ENCODE measurements around the gene RB1. TPM values are rescaled to one million over a fixed set of nuclear protein-coding genes. Genes with fewer than 3 reads are reported as not detected.

RB1 gene
- total and polyA plus RNA-seq, 2 donors (not counting 3 experiments of a cell fraction or from before 2014, with no cell fraction given) = 8.0 to 41.2 TPM

DNA sequence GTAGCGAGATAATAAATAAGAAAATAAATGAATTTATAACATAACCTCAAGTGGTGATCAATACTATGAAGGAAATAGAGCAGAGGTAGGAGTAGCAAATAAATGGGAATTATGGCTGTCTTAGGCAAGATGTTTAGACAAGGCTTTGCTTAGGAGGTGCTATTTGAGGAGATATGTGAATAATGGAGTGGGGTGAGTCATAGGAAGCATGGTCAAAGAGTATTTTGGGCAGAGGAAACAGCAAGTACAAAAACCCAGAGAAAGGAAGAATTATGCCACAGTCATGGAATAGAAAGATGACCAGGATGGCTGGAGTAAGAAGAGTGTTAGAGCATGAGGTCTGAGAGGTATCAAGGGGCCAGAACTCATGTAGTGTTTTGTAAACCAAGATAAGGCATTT lies 142.9 kb downstream of the RB1 start:
- H3K9ac ChIP-seq (replicated peaks; ENCODE audit: extremely low read depth, insufficient read depth, low read length) = no peak overlapping the region
- dilution Hi-C loops (cut with MboI; ENCODE audit: extremely low pct_ligation_motif_present, low sequenced_read_pairs) (no loop called here), intact Hi-C loops (cut with micrococcal nuclease) (loop anchor here (1.0 to 2.0 kb wide), 3 partner anchors 9 to 46 kb away; partner anchors contain the start of gene LPAR6)
- peaks cover 8% of the 10 kb centered on the region for H3K79me2 ChIP-seq (ENCODE audit: control insufficient read depth, insufficient read depth, low read length)
- H3K4me1 ChIP-seq (ENCODE audit: control insufficient read depth, extremely low read depth, insufficient read depth, low read length) = peaks cover 39% of the 10 kb centered on the region
- peak; percentile 83 for FAIRE-seq
- H3K4me3 ChIP-seq (replicated peaks in 1 of 3; ENCODE audit: insufficient read depth in 1 of 3, low read depth in 1 of 3, low read length in 3 of 3) = peak overlapping the region in 1 of 3 experiments; percentile 4
- H2AFZ ChIP-seq (ENCODE audit: low read depth, low read length) = no peak overlapping the region
- H4K20me1 ChIP-seq (replicated peaks; ENCODE audit: control insufficient read depth, extremely low read depth, insufficient read depth, low read length) = no peaks in the 10 kb centered on the region
- no peaks in the 10 kb centered on the region for H3K9me1 ChIP-seq (replicated peaks; ENCODE audit: control insufficient read depth, extremely low read depth, insufficient read depth, low read length)
- no TSS peak for BruUV-seq (replicated peaks)
- DNase-seq (ENCODE audit: low read depth, low spot score) = peak; percentile 91
- CTCF ChIA-PET = no interaction called here
- POLR2A ChIA-PET = no interaction called here
- TF ChIP-seq POLR2A (IDR thresholded peaks at IDR 0.05; ENCODE audit: low read depth, low read length) (no peak), JUN (IDR thresholded peaks at IDR 0.05; ENCODE audit: borderline replicate concordance, insufficient read depth, insufficient read length, low read depth) (peak; percentile 95), GATA2 (IDR thresholded peaks at IDR 0.05; ENCODE audit: insufficient read depth, insufficient read length, low read depth, low read length) (peak; percentile 12), POLR2AphosphoS5 (IDR thresholded peaks at IDR 0.05; ENCODE audit: insufficient read depth, low read depth, low read length) (no peak), FOS (IDR thresholded peaks at IDR 0.05; ENCODE audit: borderline replicate concordance, insufficient read depth, low read length) (peak; percentile 92)
- no peaks in the 10 kb centered on the region for H3K9me3 ChIP-seq (replicated peaks; ENCODE audit: control insufficient read depth, insufficient read depth, low read length)
- H3K36me3 ChIP-seq (ENCODE audit: control insufficient read depth in 2 of 2, extremely low read depth in 1 of 2, insufficient read depth in 2 of 2, low read length in 2 of 2) = no peaks in the 10 kb centered on the region
- peak overlapping the region; percentile 59 for H3K4me2 ChIP-seq (ENCODE audit: insufficient read depth, low read length)
- H3K27me3 ChIP-seq (ENCODE audit: control insufficient read depth in 2 of 2, insufficient read depth in 2 of 2, low read length in 2 of 2) = no peaks in the 10 kb centered on the region
- peak overlapping the region; percentile 27 for H3K27ac ChIP-seq (ENCODE audit: insufficient read depth, low read depth, low read length)

DNA sequence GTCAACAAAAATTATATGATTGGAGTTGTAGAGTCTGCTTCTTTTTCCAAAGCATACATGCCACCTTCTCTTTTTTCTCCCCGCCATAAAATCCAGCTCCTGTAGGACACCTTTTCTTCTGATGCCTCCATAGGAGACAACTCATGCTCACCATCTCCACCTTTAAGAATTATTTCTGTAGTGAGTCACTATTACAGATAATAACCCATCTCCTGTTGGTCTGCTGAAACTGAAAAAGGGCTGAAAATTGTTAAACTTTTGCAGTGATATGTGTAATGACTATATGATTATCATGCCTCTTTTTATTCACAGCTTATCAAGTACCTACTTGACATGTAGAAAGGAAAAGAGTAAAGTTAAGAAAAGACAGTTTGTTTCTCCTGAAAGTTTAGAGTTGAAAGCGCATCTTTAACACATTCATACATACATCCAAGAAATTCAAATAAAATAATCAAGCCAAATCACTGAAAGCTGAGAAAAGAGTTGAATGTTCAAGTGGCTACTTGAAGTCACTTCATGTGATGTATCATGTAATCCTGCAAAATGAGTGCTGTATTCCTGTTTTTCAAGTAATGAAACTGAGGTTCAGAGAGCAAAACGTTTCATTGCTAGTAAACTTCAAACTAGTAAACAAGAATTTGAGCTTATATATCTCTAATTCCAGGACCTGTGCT lies 144.9 kb downstream of the RB1 start:
- no TSS peak for BruUV-seq (replicated peaks)
- dilution Hi-C loops (cut with MboI; ENCODE audit: extremely low pct_ligation_motif_present, low sequenced_read_pairs) = no loop called here
- Histone ChIP-seq H3K9me1 (replicated peaks; ENCODE audit: control insufficient read depth, extremely low read depth, insufficient read depth, low read length) (no peaks in the 10 kb centered on the region), H3K79me2 (ENCODE audit: control insufficient read depth, insufficient read depth, low read length) (peaks cover 8% of the 10 kb centered on the region), H2AFZ (ENCODE audit: low read depth, low read length) (no peak overlapping the region), H3K9ac (replicated peaks; ENCODE audit: extremely low read depth, insufficient read depth, low read length) (no peak overlapping the region), H3K4me3 (replicated peaks in 1 of 3; ENCODE audit: insufficient read depth in 1 of 3, low read depth in 1 of 3, low read length in 3 of 3) (peak overlapping the region in 1 of 3 experiments; percentile 23), H3K9me3 (replicated peaks; ENCODE audit: control insufficient read depth, insufficient read depth, low read length) (no peaks in the 10 kb centered on the region), H3K27ac (ENCODE audit: insufficient read depth, low read depth, low read length) (no peak overlapping the region), H3K36me3 (ENCODE audit: control insufficient read depth in 2 of 2, extremely low read depth in 1 of 2, insufficient read depth in 2 of 2, low read length in 2 of 2) (no peaks in the 10 kb centered on the region), H3K27me3 (ENCODE audit: control insufficient read depth in 2 of 2, insufficient read depth in 2 of 2, low read length in 2 of 2) (no peaks in the 10 kb centered on the region), H4K20me1 (replicated peaks; ENCODE audit: control insufficient read depth, extremely low read depth, insufficient read depth, low read length) (no peaks in the 10 kb centered on the region), H3K4me2 (ENCODE audit: insufficient read depth, low read length) (peak overlapping the region; percentile 89), H3K4me1 (ENCODE audit: control insufficient read depth, extremely low read depth, insufficient read depth, low read length) (peaks cover 41% of the 10 kb centered on the region)
- ChIA-PET CTCF (interaction anchor here (1.5 to 1.6 kb wide), 2 partner anchors 17 to 47 kb away, joined by 4 to 5 read pairs; no protein-coding TSS in a partner anchor), POLR2A (no interaction called here)
- no peak for TF ChIP-seq POLR2AphosphoS5 (IDR thresholded peaks at IDR 0.05; ENCODE audit: insufficient read depth, low read depth, low read length)
- TF ChIP-seq FOS (IDR thresholded peaks at IDR 0.05; ENCODE audit: borderline replicate concordance, insufficient read depth, low read length) = no peak
- no peak for TF ChIP-seq GATA2 (IDR thresholded peaks at IDR 0.05; ENCODE audit: insufficient read depth, insufficient read length, low read depth, low read length)
- no peak for TF ChIP-seq EZH2 (IDR thresholded peaks at IDR 0.05; ENCODE audit: borderline replicate concordance, low read depth, low read length, severe bottlenecking)
- TF ChIP-seq, protein P1, sequence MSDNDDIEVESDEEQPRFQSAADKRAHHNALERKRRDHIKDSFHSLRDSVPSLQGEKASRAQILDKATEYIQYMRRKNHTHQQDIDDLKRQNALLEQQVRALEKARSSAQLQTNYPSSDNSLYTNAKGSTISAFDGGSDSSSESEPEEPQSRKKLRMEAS (IDR thresholded peaks at IDR 0.05; ENCODE audit: insufficient read depth, insufficient read length) = no peak
- TF ChIP-seq POLR2A (IDR thresholded peaks at IDR 0.05; ENCODE audit: low read depth, low read length) = no peak
- no peak for TF ChIP-seq JUN (IDR thresholded peaks at IDR 0.05; ENCODE audit: borderline replicate concordance, insufficient read depth, insufficient read length, low read depth)
- TF ChIP-seq MYC (IDR thresholded peaks at IDR 0.05; ENCODE audit: low read depth, low read length) = no peak
- TF ChIP-seq, protein P2, sequence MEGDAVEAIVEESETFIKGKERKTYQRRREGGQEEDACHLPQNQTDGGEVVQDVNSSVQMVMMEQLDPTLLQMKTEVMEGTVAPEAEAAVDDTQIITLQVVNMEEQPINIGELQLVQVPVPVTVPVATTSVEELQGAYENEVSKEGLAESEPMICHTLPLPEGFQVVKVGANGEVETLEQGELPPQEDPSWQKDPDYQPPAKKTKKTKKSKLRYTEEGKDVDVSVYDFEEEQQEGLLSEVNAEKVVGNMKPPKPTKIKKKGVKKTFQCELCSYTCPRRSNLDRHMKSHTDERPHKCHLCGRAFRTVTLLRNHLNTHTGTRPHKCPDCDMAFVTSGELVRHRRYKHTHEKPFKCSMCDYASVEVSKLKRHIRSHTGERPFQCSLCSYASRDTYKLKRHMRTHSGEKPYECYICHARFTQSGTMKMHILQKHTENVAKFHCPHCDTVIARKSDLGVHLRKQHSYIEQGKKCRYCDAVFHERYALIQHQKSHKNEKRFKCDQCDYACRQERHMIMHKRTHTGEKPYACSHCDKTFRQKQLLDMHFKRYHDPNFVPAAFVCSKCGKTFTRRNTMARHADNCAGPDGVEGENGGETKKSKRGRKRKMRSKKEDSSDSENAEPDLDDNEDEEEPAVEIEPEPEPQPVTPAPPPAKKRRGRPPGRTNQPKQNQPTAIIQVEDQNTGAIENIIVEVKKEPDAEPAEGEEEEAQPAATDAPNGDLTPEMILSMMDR (IDR thresholded peaks at IDR 0.05; ENCODE audit: extremely low read depth in 1 of 2, insufficient read depth in 1 of 2, low read depth in 1 of 2, low read length in 2 of 2) = no peak
- intact Hi-C loops (cut with micrococcal nuclease) = no loop called here
- FAIRE-seq = peak; percentile 40
- peak; percentile 70 for DNase-seq (ENCODE audit: low read depth, low spot score)

Measured in endothelial cell of umbilical vein (primary cell).